HG02798 (cell line): ENCODE data around the gene SMIM23.

Experiments used
- ATAC-seq: cut with Tn5 transposase; IDR thresholded peaks from one replicate; pipeline ENCODE4 v1.9.1; 2021; ENCODE audit warnings: mild to moderate bottlenecking; ENCODE audit not compliant: unreplicated experiment, poor library complexity

Gene SMIM23

DNA sequence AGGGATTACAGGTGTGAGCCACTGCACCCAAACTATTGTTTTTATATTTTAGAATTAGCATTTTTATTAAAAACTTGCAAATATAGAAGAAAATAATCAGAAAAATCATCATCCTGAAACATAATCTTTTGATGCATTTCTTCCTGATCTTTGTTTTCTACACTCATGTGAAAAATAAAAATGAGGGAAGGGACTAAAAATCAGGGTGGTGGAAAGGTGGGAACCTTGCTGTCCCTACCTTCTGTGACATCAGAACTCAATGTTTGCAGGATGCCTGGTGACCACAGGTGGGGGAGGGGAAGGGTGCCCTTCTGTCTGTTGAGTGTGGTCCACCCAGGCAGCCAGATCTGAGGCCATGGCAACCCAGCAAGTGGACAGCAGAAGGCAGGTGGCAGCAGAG, at the start of gene SMIM23:
Gene SMIM23, plus strand, starts transcription at position 301 of the 400 bp plus-strand sequence. Its CDS starts 55 bp downstream, at position 356.
- ATAC-seq = no peak

- ATAC-seq = no peak
Observed at GRCh38 chr5:171736976-171737891, 48.4 kb upstream of the SMIM23 start.

DNA sequence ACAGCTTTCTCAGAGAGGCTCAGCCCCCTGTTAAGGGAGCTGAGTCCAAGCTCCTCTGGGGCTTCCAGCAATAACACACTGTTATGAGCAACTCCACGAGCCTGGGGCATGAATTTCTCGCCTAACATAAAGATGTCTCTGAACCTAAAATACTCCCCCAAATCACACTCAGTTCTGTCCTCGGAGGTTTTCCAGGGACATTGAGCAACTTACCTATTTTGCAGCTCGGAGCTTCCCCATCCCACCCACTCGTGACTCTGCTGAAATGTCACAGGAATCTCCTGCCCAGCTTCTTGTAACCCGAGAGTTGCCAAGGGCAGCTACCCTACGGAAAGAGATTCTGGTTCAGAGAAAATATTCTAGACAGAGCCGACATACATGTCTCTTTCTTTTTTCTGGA, 47.1 kb upstream of the SMIM23 start:
- no peak for ATAC-seq

- no peak for ATAC-seq
Observed at GRCh38 chr5:171739271-171739670, 46.3 kb upstream of the SMIM23 start.

DNA sequence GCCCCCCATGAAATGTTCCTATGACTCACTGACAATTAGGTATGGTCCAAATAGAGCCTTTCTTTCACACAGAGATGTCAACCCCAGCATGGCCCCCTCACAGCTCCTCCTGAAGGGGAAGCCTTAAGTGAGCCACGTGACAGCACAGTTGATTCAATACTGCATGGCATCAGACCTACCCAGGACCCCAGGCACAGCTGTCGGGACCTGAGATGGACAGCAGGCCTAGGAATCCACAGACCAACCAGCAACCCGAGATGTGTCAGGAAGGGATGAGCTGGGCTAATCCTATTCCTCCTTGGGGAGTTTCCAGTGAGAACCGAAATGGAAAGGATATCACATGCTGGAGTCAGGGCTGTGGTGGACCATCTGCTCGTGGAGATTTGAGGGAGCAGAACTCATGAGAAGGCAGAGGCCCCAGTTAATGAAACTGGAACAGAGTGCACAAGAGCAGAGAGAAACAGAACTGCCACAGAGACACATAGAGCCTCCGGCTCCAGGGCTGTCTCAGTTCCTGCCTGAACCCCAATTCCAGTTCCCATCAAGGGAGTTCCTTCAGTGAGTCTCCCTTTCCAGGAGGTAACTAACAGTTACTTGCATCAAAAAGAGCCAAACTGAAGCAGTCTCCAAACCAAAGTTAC, 42.1 kb upstream of the SMIM23 start:
- no peak for ATAC-seq

DNA sequence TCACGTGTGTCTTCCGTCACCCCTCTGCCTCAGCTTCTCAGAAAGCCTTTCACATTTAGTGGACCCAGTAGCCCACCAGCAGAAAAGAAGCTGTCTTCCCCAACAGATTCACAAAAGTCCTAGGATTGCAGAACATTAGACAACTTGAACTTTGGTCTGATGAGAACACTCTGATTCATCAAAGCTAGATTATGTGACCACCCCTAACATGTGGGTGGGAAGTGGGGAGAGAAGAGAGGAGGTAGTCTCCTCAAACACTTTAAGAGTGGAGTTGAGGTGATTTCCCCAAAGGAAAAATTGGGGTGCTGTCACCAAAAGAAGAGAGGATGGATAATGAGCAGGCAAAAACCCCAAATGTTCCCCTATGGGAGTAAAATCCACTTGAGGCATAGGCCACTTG, 41.4 kb upstream of the SMIM23 start:
- ATAC-seq = no peak

- no peak for ATAC-seq
Observed at GRCh38 chr5:171744882-171745281, 40.7 kb upstream of the SMIM23 start.

GRCh38 chr5:171745602-171746001, 40.0 kb upstream of the SMIM23 start:
- no peak for ATAC-seq

- no peak for ATAC-seq
Observed at GRCh38 chr5:171747061-171747859, 38.4 kb upstream of the SMIM23 start.

GRCh38 chr5:171748720-171749119, 36.9 kb upstream of the SMIM23 start:
- ATAC-seq = no peak

DNA sequence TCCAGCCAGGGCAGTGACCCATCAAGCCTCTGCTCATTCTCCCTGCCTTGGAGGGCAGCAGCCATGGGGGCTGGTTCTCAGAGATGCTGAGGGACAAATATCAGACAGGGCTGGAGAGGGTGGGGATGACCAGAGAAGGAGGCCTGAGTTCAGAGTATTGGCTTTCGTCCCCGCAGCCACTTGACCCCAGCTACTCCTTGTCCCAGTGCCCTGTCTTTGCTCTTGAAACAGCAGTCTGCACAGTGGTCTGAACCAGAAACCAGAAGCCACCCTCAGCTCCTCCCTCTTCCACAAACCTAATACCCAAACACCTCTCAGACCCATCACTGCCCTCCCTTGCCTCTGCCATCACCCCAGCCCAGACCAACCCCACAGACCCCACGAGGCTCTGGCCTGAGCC, 36.3 kb upstream of the SMIM23 start:
- ATAC-seq = no peak

DNA sequence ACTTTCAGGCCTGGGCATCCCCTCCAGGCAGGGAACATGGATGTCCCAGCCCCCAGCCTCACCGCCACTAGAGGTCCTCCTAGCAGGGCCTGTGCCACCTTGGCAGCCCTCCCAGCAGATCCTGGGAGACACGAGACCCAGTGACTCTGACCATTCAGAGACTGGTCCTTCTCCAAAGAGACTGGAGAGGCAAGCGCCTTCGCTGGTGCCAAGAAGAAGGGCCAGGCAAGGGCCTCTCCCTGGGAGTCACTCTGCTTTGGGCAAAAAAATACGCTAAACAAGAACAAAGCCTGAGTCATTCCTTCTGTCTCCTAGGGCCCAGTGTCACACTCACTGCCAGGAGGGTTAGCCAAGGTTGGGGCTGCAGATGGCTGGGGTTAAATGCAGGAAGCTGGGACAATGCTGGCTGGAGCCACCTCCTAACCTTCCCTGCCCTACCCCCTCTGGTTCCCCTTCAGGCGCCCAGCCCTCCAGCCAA, 35.3 kb upstream of the SMIM23 start:
- ATAC-seq = no peak

- no peak for ATAC-seq
Observed at GRCh38 chr5:171755354-171755821, 30.2 kb upstream of the SMIM23 start.

DNA sequence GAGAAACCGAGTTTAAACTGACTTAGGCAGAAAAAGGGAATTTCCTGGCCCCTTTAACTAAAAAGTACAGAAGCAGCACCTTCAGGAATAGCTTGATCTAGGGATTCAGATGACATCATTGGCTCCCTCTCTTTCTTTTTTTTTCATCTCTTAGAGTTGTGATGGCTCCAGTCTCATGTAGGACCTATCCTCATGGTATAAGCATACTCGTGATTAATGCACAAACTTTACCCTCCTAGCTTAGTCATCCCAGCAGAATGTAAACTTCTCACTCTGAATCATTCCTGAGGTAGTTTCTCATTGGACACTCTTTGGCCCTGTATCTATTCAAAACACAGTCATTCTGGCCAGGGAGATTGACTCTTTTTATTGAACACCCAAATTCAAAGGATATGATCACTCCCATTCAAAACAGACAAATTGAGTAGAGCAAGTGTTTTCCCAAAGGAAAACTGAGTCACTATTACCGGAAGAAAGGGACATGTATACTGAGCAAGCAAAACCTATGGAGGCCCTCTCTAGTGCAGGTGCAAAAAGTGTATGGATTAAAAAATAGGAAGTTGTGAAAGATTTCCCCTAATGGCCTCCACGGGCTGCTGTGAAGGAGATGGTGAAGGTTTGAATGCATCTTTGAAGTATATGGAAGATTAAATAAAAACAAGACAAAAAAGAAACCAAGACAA, 27.6 kb upstream of the SMIM23 start:
- ATAC-seq = no peak

GRCh38 chr5:171759777-171760176, 25.8 kb upstream of the SMIM23 start:
- ATAC-seq = no peak

GRCh38 chr5:171762021-171762608, 23.5 kb upstream of the SMIM23 start:
- ATAC-seq = no peak

GRCh38 chr5:171762903-171763302, 22.7 kb upstream of the SMIM23 start:
- no peak for ATAC-seq

- ATAC-seq = no peak
Observed at GRCh38 chr5:171764265-171764664, 21.4 kb upstream of the SMIM23 start.

- no peak for ATAC-seq
Observed at GRCh38 chr5:171766875-171767274, 18.7 kb upstream of the SMIM23 start.

GRCh38 chr5:171770153-171770552, 15.5 kb upstream of the SMIM23 start:
- no peak for ATAC-seq
